DMS79 (cell line): Measurements from ENCODE around the gene CDK14.
A peak's percentile ranks its signal among the peaks of the same experiment; 100 is the strongest.
"Not testable (repeated sequence)": the region's sequence is repeated elsewhere in the genome, so short reads cannot be mapped to it uniquely, and the experiment has no call there.

Experiments used
- DNase-seq: peaks from one replicate; lab custom pipeline; 2025; lab: John Stamatoyannopoulos, UW

The CDK14 gene

DNA sequence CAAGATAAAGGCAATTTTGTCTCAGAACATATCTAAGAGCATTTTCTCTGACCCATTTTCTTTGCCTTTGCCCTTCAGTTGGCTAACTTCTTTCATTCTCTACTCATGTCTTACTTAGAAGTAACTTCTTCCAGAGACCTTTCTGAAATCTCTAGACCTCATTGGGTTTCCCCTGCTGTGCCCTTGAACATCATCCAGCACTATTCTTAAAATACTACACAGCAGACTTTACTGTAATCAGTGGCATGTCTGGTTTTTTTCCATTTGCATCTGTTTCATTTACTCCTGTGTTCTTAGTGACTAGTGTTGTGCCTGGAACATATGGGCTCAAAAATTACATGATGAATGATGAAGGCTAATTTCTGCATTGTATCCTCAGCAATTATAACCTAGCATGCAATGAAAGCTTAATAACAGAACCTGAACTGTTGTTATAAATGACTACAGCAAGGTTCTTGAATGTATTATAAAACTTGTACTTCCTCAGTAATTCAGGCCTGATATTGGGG lies 301.9 kb downstream of the CDK14 start:
- DNase-seq = no peak

- DNase-seq = no peak
Measured at GRCh38 chr7:90900628-90901356, 304.7 kb downstream of the CDK14 start.

GRCh38 chr7:90903841-90904240 lies 307.7 kb downstream of the CDK14 start:
- DNase-seq = no peak

GRCh38 chr7:90910136-90910535 lies 314.0 kb downstream of the CDK14 start:
- no peak for DNase-seq

DNA sequence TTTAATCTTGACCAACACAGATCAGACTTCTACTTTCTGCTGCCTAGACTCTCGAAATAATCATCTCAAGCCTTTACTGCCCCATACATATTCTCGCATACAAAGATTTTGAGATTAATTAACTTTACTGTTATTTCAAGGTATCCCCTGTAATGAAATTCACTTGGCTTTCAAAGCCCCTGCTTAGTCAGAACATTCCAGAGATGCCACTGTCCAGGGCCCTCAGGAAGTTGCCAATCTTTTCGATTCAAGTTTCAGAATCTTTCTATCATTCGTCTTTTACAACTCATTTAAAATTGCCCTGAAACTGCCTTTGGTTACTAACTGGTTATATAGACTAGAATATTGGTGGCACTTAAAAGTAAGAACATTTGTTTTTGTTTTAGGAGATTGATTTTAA lies 320.2 kb downstream of the CDK14 start:
- DNase-seq = no peak

DNA sequence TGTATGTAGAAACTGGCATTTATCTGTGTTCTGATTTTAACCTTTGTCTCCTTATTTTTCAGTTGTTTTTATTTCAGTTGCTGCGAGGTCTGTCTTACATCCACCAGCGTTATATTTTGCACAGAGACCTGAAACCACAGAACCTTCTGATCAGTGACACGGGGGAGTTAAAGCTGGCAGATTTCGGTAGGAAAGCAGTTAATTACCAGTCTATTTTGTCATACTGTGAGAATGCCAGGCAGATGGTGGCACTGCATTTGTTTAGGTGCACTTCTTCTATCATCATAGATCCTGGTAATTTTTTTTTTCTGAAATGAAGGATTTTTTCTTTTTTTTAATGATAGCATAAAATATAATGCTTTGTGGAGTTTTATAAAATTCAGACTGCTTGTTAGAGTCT lies 321.4 kb downstream of the CDK14 start:
- DNase-seq = no peak

- DNase-seq = no peak
Measured at GRCh38 chr7:90918303-90918702, 322.2 kb downstream of the CDK14 start.

- DNase-seq = no peak
Measured at GRCh38 chr7:90919816-90920215, 323.7 kb downstream of the CDK14 start.

DNA sequence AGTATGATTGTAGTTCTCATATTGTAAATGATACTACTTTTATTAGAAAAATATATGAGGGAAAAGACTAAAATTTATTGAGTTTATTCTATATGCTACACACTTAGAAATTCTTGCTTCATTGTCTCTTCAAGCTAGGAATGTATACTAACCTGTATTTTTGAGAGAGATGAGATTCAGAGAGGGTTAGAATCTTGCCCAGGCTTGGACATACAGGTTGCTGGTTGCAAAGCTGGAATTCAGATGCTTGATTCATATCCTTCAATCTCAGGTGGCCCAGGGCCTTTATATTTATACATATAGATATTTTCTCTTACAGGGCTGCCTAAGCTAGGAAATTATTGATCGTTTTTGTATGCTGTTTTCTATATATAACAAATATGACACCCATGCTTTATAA lies 324.2 kb downstream of the CDK14 start:
- DNase-seq = no peak

- DNase-seq = no peak
Measured at GRCh38 chr7:90923541-90923997, 327.4 kb downstream of the CDK14 start.

DNA sequence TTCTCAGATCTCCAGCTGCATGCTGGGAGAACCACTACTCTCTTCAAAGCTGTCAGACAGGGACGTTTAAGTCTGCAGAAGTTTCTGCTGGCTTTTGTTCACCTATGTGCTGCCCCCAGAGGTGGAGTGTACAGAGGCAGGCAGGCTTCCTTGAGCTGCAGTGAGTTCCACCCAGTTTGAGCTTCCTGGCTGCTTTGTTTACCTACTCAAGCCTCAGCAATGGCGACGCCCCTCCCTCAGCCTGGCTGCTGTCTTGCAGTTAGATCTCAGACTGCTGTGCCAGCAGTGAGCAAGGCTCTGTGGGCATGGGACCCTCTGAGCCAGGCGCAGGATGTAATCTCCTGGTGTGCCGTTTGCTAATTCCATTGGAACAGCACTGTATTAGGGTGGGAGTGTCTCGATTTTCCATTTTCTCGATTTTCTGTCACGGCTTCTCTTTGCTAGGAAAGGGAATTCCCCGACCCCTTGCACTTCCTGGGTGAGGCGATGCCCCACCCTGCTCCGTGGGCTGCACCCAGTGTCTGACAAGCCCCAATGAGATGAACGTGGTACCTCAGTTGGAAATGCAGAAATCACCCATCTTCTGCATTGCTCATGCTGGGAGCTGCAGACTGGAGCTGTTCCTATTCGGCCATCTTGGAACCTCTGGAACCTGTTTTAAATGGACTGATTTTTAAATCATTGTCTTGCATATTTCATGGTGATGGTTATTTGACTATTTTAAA lies 332.7 kb downstream of the CDK14 start:
- DNase-seq = not testable (repeated sequence)

- DNase-seq = peak; percentile 12
Measured at GRCh38 chr7:90931986-90932916, 336.1 kb downstream of the CDK14 start.

DNA sequence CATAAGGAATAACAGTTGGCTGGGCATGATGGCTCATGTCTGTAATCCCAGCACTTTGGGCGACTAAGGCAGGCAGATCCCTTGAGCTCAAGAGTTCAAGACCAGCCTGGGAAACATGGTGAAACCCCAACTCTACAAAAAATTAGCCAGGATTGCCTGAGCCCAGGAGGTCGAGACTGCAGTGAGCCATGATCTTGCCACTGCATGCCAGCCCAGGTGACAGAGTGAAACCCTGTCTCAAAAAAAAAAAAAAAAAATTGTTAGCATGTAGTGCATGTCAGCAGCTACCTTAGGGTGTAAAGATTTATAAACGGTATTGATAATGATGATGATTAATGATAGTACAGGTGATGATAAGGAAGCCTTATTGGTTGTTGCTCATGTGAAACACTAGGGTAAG lies 336.9 kb downstream of the CDK14 start:
- DNase-seq = no peak

DNA sequence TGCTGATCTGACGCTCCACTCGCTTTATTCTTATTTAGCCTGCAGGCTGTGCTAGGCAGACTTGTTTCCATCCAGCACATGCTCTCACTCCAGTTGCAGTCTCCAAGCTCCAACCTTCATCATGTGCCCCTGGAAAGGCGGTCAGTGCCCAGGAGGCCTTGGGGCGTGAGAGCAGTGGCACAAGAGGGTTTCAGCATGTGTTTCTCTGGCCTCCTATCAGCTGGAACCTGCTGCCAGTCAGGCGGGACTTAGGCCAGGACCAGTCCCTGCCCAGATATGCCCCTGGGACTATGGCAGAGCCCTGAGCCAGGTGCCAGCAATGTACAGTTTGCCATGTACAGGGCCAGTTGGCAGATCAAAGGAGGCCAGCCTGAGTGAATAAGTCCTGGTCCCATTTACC lies 337.9 kb downstream of the CDK14 start:
- no peak for DNase-seq

GRCh38 chr7:90938371-90938770 lies 342.2 kb downstream of the CDK14 start:
- DNase-seq = no peak

- DNase-seq = no peak
Measured at GRCh38 chr7:90939666-90940065, 343.5 kb downstream of the CDK14 start.

- no peak for DNase-seq
Measured at GRCh38 chr7:90944021-90944420, 347.9 kb downstream of the CDK14 start.

GRCh38 chr7:90945104-90945787 lies 349.1 kb downstream of the CDK14 start:
- no peak for DNase-seq

GRCh38 chr7:90946730-90947501 lies 350.8 kb downstream of the CDK14 start:
- no peak for DNase-seq

DNA sequence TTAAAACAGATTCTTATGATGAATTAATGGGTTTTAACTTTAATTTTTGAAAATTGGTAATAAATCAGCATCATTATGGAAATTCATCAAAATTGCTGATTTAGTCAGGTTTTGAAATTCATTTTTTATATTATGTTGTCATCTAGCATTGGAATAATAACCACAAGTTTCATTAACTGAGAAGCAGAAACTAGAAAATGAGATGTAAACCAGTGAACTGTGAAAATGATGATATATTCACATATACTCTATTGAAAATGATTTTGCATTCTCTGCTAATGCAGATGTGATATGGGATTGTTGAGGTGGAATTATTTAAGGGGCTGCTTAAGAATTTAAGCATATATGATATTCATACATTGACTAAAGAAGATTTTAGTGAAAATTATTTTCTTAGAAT lies 352.0 kb downstream of the CDK14 start:
- DNase-seq = no peak

DNA sequence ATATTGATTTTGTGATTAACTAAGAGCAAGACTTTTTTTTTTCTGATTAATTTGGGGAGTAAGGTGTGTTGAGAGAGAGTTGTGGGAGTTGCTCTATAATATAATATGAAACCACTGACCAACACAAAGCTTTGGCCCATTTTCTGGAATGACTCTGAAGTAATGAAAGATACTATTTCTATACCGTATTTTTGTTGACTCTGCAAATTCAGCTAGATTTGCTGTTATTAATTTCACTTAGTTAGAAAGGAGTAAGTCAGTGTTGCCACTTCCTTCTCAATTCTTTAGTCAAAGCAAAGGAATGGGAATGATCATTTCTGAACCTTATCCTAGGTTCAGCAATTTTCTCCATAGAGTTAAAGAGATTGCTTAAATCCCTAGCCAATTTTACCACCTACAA lies 355.1 kb downstream of the CDK14 start:
- DNase-seq = no peak
